Trophoblast cell (in vitro differentiated cells and primary cell): Measurements from ENCODE around the gene MACO1. TPM values are rescaled to one million over a fixed set of nuclear protein-coding genes. Genes with fewer than 3 reads are reported as not detected.
"Not testable (repeated sequence)": the region's sequence is repeated elsewhere in the genome, so short reads cannot be mapped to it uniquely, and the experiment has no call there.

ENCODE experiments used
- DNase-seq, 2 donors: peaks; one replicate each; pipeline ENCODE4 v3.0.0-alpha.2; 2016
- H2AFZ ChIP-seq: 2 replicates; pipeline ENCODE4 v1.6.1; 2013; ENCODE audit warnings: low read length, moderate library complexity, mild to moderate bottlenecking; ENCODE audit not compliant: insufficient read depth, poor library complexity
- H2AK5ac ChIP-seq: 2 replicates; pipeline ENCODE4 v1.6.1; 2013; ENCODE audit warnings: mild to moderate bottlenecking, low read length
- H2BK120ac ChIP-seq: 2 replicates; pipeline ENCODE4 v1.6.1; 2013; ENCODE audit warnings: low read length, mild to moderate bottlenecking, moderate library complexity; ENCODE audit not compliant: insufficient read depth, poor library complexity
- H2BK12ac ChIP-seq: 2 replicates; pipeline ENCODE4 v1.6.1; 2013; ENCODE audit warnings: mild to moderate bottlenecking, low read length, moderate library complexity
- H2BK5ac ChIP-seq: 2 replicates; pipeline ENCODE4 v1.6.1; 2013; ENCODE audit warnings: low read length, low read depth, moderate library complexity, mild to moderate bottlenecking; ENCODE audit not compliant: poor library complexity
- H3K14ac ChIP-seq: 2 replicates; pipeline ENCODE4 v1.6.1; 2013; ENCODE audit warnings: mild to moderate bottlenecking, low read length
- H3K18ac ChIP-seq: 2 replicates; pipeline ENCODE4 v1.6.1; 2013; ENCODE audit warnings: mild to moderate bottlenecking, low read length
- H3K23ac ChIP-seq: 2 replicates; pipeline ENCODE4 v1.6.1; 2013; ENCODE audit warnings: low read length
- H3K27ac ChIP-seq: 2 replicates; pipeline ENCODE4 v1.5.1; 2013; ENCODE audit warnings: low read depth, mild to moderate bottlenecking, inconsistent platforms, low read length, moderate library complexity
- H3K27me3 ChIP-seq: 2 replicates; pipeline ENCODE4 v1.6.1; 2013; ENCODE audit warnings: inconsistent platforms, mild to moderate bottlenecking, low read length, moderate library complexity; ENCODE audit not compliant: insufficient read depth
- H3K36me3 ChIP-seq, 2 experiments: 1 replicate in 1 of 2; 2 replicates in 1 of 2; pipeline ENCODE4 v1.6.1; 2013; ENCODE audit warnings: low read length in 2 of 2, mild to moderate bottlenecking in 2 of 2, moderate library complexity in 1 of 2; ENCODE audit not compliant: insufficient read depth in 2 of 2, control insufficient read depth in 1 of 2
- H3K4ac ChIP-seq: 2 replicates; pipeline ENCODE4 v1.6.1; 2013; ENCODE audit warnings: low read depth, mild to moderate bottlenecking, low read length, moderate library complexity
- H3K4me1 ChIP-seq, 2 experiments: 1 replicate in 1 of 2; 2 replicates in 1 of 2; pipeline ENCODE4 v1.6.1; 2013; ENCODE audit warnings: low read length in 2 of 2, mild to moderate bottlenecking in 2 of 2, moderate library complexity in 1 of 2; ENCODE audit not compliant: insufficient read depth in 2 of 2, control insufficient read depth in 1 of 2
- H3K4me2 ChIP-seq: 2 replicates; pipeline ENCODE4 v1.6.1; 2013; ENCODE audit warnings: inconsistent platforms, mild to moderate bottlenecking, low read length, moderate library complexity
- H3K4me3 ChIP-seq: 2 replicates; pipeline ENCODE4 v1.5.1; 2013; ENCODE audit warnings: mild to moderate bottlenecking, low read depth, low read length, inconsistent platforms
- H3K79me1 ChIP-seq: one replicate; pipeline ENCODE4 v1.6.1; 2013; ENCODE audit warnings: low read length
- H3K79me2 ChIP-seq: 2 replicates; pipeline ENCODE4 v1.6.1; 2013; ENCODE audit warnings: low read length, mild to moderate bottlenecking; ENCODE audit not compliant: control insufficient read depth, insufficient read depth, poor library complexity
- H3K9ac ChIP-seq: 2 replicates; pipeline ENCODE4 v1.6.1; 2013; ENCODE audit warnings: mild to moderate bottlenecking, low read length
- H3K9me3 ChIP-seq: 2 replicates; pipeline ENCODE4 v1.6.1; 2013; ENCODE audit warnings: low read depth, mild to moderate bottlenecking, control low read depth, inconsistent platforms, low read length; ENCODE audit not compliant: insufficient read depth
- H4K12ac ChIP-seq: 2 replicates; pipeline ENCODE4 v1.6.1; 2013; ENCODE audit warnings: low read depth, mild to moderate bottlenecking, low read length, moderate library complexity
- H4K8ac ChIP-seq: 2 replicates; pipeline ENCODE4 v1.6.1; 2013; ENCODE audit warnings: low read depth, mild to moderate bottlenecking, low read length, moderate library complexity
- H4K91ac ChIP-seq: one replicate; pipeline ENCODE4 v1.6.1; 2013; ENCODE audit warnings: low read depth, mild to moderate bottlenecking, low read length, moderate library complexity
- WGBS: extraction: QIAGEN DNeasy Blood & Tissue Kit; methylation state at CpG from one replicate; pipeline ENCODE4 v1.1.7; 2013; ENCODE audit warnings: missing lambda C conversion rate; ENCODE audit not compliant: insufficient read length, insufficient coverage; ENCODE audit errors: extremely low coverage; 5-methylcytosine and 5-hydroxymethylcytosine counted together
- polyA plus RNA-seq: library from polyadenylated mRNA; stranded (reverse); fragments of 200-250 nt; gene quantifications from 2 replicates; pipeline ENCODE4 v1.2.3, GENCODE V29; 2013

The MACO1 gene, protein sequence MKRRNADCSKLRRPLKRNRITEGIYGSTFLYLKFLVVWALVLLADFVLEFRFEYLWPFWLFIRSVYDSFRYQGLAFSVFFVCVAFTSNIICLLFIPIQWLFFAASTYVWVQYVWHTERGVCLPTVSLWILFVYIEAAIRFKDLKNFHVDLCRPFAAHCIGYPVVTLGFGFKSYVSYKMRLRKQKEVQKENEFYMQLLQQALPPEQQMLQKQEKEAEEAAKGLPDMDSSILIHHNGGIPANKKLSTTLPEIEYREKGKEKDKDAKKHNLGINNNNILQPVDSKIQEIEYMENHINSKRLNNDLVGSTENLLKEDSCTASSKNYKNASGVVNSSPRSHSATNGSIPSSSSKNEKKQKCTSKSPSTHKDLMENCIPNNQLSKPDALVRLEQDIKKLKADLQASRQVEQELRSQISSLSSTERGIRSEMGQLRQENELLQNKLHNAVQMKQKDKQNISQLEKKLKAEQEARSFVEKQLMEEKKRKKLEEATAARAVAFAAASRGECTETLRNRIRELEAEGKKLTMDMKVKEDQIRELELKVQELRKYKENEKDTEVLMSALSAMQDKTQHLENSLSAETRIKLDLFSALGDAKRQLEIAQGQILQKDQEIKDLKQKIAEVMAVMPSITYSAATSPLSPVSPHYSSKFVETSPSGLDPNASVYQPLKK
- polyA plus RNA-seq = 26.7 and 26.9 TPM in 2 replicates

DNA sequence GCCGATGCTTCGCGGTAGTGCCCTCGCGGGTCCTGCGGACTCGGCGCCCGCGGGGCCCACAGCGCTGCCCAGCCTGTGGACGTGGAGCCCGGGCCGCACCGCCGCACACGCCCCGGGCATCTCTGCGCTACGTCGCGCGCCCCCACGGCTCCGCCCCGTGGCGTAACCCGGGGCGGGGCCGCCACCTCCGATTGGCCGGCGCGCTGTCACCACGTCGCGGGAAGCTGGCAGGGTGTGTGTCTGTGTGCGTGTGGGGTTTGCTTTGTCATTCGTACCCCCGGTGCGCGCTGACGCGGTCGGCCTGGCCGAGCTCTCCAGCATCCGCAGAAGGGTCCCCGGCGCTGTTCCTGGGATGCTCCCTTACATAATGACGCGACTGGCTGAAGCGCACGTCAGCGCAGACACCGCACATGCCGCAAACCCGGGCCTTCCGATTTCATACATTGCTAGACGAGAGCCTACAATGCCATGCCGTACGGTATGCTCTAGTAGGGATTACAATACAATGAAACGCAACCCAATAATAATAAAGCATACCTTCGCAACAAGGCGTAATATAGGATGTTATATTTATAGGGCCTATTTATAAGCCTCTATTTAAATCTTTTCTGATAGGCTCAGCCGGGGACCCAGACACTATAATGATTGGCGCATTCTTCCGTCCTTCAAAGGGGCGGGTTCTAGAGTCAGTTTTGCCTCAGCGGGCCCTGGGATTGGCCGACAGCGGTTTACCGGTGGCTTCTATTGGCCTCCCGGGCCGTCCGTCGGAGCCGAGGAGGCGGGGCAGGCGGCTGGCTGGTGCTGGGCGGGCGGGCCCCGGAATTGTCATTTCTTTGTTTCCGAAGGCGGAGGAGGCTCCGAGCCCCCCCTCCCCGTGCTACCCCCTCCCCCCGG is at the start of gene MACO1:
Gene MACO1 (plus strand): TSS at position 825 of the 894 bp plus-strand sequence. CDS start 202 bp downstream, outside the sequence.
- Histone ChIP-seq H3K18ac (peak within 1 kb of the TSS; percentile 99), H2AFZ (peak within 1 kb of the TSS; percentile 99), H3K4ac (peak within 1 kb of the TSS; percentile 99), H3K14ac (peak within 1 kb of the TSS; percentile 99), H3K4me1 (no peaks in the 10 kb centered on the region), H3K79me2 (peaks cover 12% of the 10 kb centered on the region), H4K12ac (peak within 1 kb of the TSS; percentile 99), H4K8ac (peak within 1 kb of the TSS; percentile 99), H3K9ac (peak within 1 kb of the TSS; percentile 95), H2BK5ac (peak within 1 kb of the TSS; percentile 97), H2AK5ac (peak within 1 kb of the TSS; percentile 99), H3K27me3 (no peaks in the 10 kb centered on the region), H3K4me3 (peak within 1 kb of the TSS; percentile 96), H2BK120ac (peak within 1 kb of the TSS; percentile 98), H4K91ac (peak within 1 kb of the TSS; percentile 99), H3K9me3 (no peaks in the 10 kb centered on the region), H2BK12ac (peak within 1 kb of the TSS; percentile 63), H3K4me2 (peak within 1 kb of the TSS; percentile 97), H3K36me3 (no peaks in the 10 kb centered on the region), H3K27ac (peak within 1 kb of the TSS; percentile 80), H3K23ac (no peak within 1 kb of the TSS), H3K79me1 (peaks cover 11% of the 10 kb centered on the region)
- peak; percentile 96 to 99 for DNase-seq
- no CpG with 5 or more reads among the region's 87 CpGs for WGBS

DNA sequence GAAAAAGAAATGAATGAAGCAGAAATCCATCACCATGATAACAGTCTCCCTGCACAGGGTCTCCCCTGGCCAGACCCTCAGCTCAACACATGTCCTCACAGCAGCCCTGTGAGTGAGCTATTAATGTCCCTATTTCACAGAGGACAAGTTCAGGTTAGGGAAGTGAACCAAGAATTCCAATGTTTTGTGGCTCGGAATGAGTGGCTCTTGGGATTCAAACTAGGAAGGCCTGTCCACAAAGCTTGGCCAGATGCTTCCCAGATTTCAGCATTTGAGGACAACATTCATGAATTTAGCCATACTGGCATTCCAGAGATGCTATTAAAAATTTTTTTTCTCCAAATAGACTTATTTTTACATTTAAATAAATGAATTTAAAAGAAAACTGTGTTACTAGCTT is 48.2 kb upstream of the MACO1 start:
- not testable (repeated sequence) for H3K4me2 ChIP-seq, H3K4ac ChIP-seq, H3K79me1 ChIP-seq, H4K12ac ChIP-seq, H3K14ac ChIP-seq, H3K27ac ChIP-seq, H2AK5ac ChIP-seq, H3K23ac ChIP-seq, H4K91ac ChIP-seq, H3K9me3 ChIP-seq, H3K79me2 ChIP-seq, H3K4me1 ChIP-seq, H2BK12ac ChIP-seq, H3K27me3 ChIP-seq, H3K36me3 ChIP-seq, H2BK5ac ChIP-seq, DNase-seq, H2AFZ ChIP-seq, H3K4me3 ChIP-seq, H3K18ac ChIP-seq, H4K8ac ChIP-seq, H3K9ac ChIP-seq, H2BK120ac ChIP-seq
- WGBS = no CpG with 5 or more reads among the region's 1 CpG

DNA sequence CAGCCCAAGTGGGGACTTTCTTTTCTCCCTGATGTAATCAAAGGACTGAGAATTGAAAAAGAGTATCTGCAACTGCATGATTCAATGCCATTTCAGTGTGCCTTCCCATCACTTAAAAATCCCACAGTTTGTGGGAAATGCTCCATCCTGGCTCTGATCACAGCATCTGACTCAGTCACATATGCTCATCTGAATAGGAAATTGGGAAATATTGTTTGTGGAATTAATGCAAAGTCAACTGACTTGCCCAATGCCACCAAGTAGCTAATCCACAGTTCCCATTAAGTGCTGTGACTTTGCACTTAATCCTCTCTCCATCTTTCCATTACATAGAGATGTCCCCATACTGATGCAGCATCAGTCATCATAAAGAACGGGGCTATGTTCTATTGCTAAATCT is 47.6 kb upstream of the MACO1 start:
- H3K27ac ChIP-seq, H2BK120ac ChIP-seq, H2BK12ac ChIP-seq, H3K9ac ChIP-seq, H2AK5ac ChIP-seq, H3K79me1 ChIP-seq, H4K91ac ChIP-seq, H4K12ac ChIP-seq, H3K14ac ChIP-seq, H3K27me3 ChIP-seq, H3K36me3 ChIP-seq, H2BK5ac ChIP-seq, H3K4ac ChIP-seq, H3K4me3 ChIP-seq, DNase-seq, H3K18ac ChIP-seq, H4K8ac ChIP-seq, H2AFZ ChIP-seq, H3K4me2 ChIP-seq, H3K79me2 ChIP-seq, H3K4me1 ChIP-seq, H3K9me3 ChIP-seq, H3K23ac ChIP-seq: not testable (repeated sequence)
- no CpG with 5 or more reads among the region's 1 CpG for WGBS

DNA sequence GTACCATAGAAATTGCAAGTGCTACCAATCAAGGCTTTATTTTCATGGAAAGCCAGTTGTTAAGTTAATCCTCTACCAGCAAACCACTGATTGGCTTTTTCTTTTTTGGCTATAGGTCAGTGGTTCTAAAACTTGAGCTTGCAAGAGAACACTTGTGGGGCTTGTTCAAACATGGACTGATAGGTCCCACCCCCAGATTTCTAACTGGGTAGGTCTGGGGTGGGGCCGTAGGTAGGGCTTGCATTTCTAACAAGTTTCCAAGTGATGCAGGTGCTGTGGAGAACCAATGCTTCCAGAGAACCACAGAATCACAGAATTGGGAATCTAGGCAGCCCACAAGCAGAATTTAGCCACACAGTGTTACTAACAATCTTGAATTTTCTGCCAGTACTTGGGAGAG is 46.8 kb upstream of the MACO1 start:
- not testable (repeated sequence) for H2AK5ac ChIP-seq, H4K8ac ChIP-seq, H2BK12ac ChIP-seq, H3K23ac ChIP-seq, H3K27me3 ChIP-seq, H3K18ac ChIP-seq, DNase-seq, H3K14ac ChIP-seq, H3K27ac ChIP-seq, H2BK5ac ChIP-seq, H3K4me2 ChIP-seq, H3K36me3 ChIP-seq, H3K4ac ChIP-seq, H3K9ac ChIP-seq, H3K4me3 ChIP-seq, H4K12ac ChIP-seq, H3K4me1 ChIP-seq, H2AFZ ChIP-seq, H3K9me3 ChIP-seq, H3K79me1 ChIP-seq, H4K91ac ChIP-seq, H2BK120ac ChIP-seq, H3K79me2 ChIP-seq
- no CpG with 5 or more reads among the region's 1 CpG for WGBS
